Activated CD4-positive, alpha-beta T cell treated with anti-CD3 and anti-CD28 coated beads for 36 hours (primary cell): ENCODE measurements around the gene GATM. TPM values are rescaled to one million over a fixed set of nuclear protein-coding genes. Genes with fewer than 3 reads are reported as not detected.
"Not testable (repeated sequence)": the region's sequence is repeated elsewhere in the genome, so short reads cannot be mapped to it uniquely, and the experiment has no call there.

Source experiments
- ATAC-seq: fragments of 200-7000 bp; cut with Tn5 transposase; one replicate; pipeline ENCODE4 v1.10.0; 2021; ENCODE audit warnings: mild to moderate bottlenecking, moderate library complexity
- CTCF ChIA-PET: fragments of 350-600 bp; sonication (Branson Sonifier 250); formaldehyde crosslinking; loops from one replicate; lab custom pipeline; 2021; ENCODE audit warnings: antibody characterized with exemption; lab: Charles Lee
- POLR2A ChIA-PET: fragments of 350-600 bp; sonication (Branson Sonifier 250); formaldehyde crosslinking; loops from one replicate; lab custom pipeline; 2021; ENCODE audit warnings: antibody characterized with exemption, inconsistent platforms; lab: Charles Lee
- DNase-seq: peaks from one replicate; pipeline ENCODE4 v3.0.0-alpha.2; 2020
- H3K27ac Mint-ChIP-seq: one replicate; pipeline ENCODE4 v1.8.0; 2021; ENCODE audit warnings: mixed read lengths
- H3K27me3 Mint-ChIP-seq: one replicate; pipeline ENCODE4 v1.8.0; 2021; ENCODE audit warnings: mixed read lengths
- H3K36me3 Mint-ChIP-seq: one replicate; pipeline ENCODE4 v1.8.0; 2021; ENCODE audit warnings: low read depth, mixed read lengths
- H3K4me1 Mint-ChIP-seq: one replicate; pipeline ENCODE4 v1.8.0; 2021; ENCODE audit warnings: mixed read lengths
- H3K4me3 Mint-ChIP-seq: one replicate; pipeline ENCODE4 v1.8.0; 2021; ENCODE audit warnings: mild to moderate bottlenecking, moderate library complexity, mixed read lengths
- H3K9me3 Mint-ChIP-seq: one replicate; pipeline ENCODE4 v1.8.0; 2021; ENCODE audit warnings: low read depth, mixed read lengths
- intact Hi-C, 2 experiments: fragments of 100-400 bp; cut with DNase I in 1 of 2; cut with micrococcal nuclease in 1 of 2; formaldehyde crosslinking; loops; one replicate each; pipeline versions ENCODE4 v1.14.2 to v1.15.1; 2022 to 2024; cut with DNase I, micrococcal nuclease
- total RNA-seq, 2 experiments: library from RNA; stranded (reverse); gene quantifications; one replicate each; pipeline ENCODE4 v1.2.3, GENCODE V29; 2021

Gene GATM
- total RNA-seq, 2 experiments from 2014 or later, result 2.5 to 3.4 TPM

GRCh38 chr15:45332694-45333093 is 45.6 kb downstream of the GATM start:
- ATAC-seq, result no peak
- no peak overlapping the region for H3K4me3 Mint-ChIP-seq
- intact Hi-C loops, result no loop called here
- ChIA-PET POLR2A (no interaction called here), CTCF (interaction anchor here (1.0 kb wide), 1 partner anchor 110 kb away, joined by 3 read pairs; no protein-coding TSS in a partner anchor)
- no peaks in the 10 kb centered on the region for H3K9me3 Mint-ChIP-seq
- H3K36me3 Mint-ChIP-seq, result no peaks in the 10 kb centered on the region
- no peaks in the 10 kb centered on the region for H3K27me3 Mint-ChIP-seq
- H3K27ac Mint-ChIP-seq, result no peak overlapping the region
- DNase-seq, result no peak
- peaks cover 2% of the 10 kb centered on the region for H3K4me1 Mint-ChIP-seq

DNA sequence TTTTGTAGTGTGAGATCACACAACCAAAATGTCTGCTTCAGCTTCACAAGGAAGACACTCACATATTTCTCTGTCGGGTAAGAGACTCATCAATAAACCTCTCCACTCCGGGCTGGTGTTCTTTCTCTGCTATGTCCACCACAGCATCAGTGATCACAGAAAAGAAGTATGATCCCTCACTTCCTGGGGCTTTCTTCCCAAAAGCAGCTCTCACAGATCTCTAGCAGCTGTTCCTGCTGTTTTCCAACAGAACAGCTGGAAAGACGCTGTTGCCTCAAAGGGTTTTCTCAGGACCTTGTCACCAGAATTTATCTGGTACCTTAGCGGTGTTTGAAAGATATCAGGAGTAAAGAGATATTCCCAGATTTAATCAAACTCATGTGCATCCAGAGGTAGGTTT is 46.4 kb downstream of the GATM start:
- Mint-ChIP-seq H3K4me1 (peaks cover 2% of the 10 kb centered on the region), H3K36me3 (no peaks in the 10 kb centered on the region), H3K27me3 (peaks cover 3% of the 10 kb centered on the region), H3K27ac (no peak overlapping the region), H3K4me3 (no peak overlapping the region), H3K9me3 (no peaks in the 10 kb centered on the region)
- intact Hi-C loops, result no loop called here
- no peak for DNase-seq
- ChIA-PET POLR2A (no interaction called here), CTCF (no interaction called here)
- ATAC-seq, result no peak

DNA sequence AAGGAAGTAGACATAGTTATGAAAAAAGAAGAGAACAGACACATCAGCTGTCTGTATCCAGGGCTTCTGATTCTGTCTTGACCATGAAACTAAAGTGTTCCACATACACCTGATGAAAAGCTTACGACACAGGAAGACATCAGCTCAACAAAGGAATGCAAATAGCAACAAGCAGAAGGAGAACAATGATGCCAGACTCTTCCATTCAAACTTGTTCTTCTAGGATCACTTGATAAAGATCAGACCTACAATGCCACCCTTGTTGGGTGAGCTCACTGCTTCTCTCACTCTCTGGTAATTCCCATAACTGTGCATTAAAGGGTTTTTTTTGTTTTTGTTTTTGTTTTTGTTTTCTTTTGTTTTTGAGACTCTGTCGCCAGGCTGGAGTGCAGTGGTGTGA is 49.7 kb downstream of the GATM start:
- ChIA-PET POLR2A (interaction anchor here (0.7 kb wide), 1 partner anchor 35 kb away, joined by 3 read pairs; no protein-coding TSS in a partner anchor), CTCF (interaction anchor here (0.7 to 2.5 kb wide), 2 partner anchors 10 to 12 kb away, joined by 3 to 8 read pairs; no protein-coding TSS in a partner anchor)
- Mint-ChIP-seq H3K36me3 (no peaks in the 10 kb centered on the region), H3K27ac (no peak overlapping the region), H3K4me3 (no peak overlapping the region), H3K4me1 (no peaks in the 10 kb centered on the region), H3K9me3 (no peaks in the 10 kb centered on the region), H3K27me3 (peaks cover 9% of the 10 kb centered on the region)
- ATAC-seq (no peak), DNase-seq (no peak)
- intact Hi-C loops, result no loop called here

- intact Hi-C loops, result no loop called here
- ChIA-PET POLR2A (no interaction called here), CTCF (no interaction called here)
- Mint-ChIP-seq H3K9me3 (no peaks in the 10 kb centered on the region), H3K27me3 (peaks cover 12% of the 10 kb centered on the region), H3K27ac (no peak overlapping the region), H3K4me1 (no peaks in the 10 kb centered on the region), H3K4me3 (no peak overlapping the region), H3K36me3 (no peaks in the 10 kb centered on the region)
- no peak for DNase-seq
- ATAC-seq, result no peak
Observed at GRCh38 chr15:45326741-45327140, 51.6 kb downstream of the GATM start.

DNA sequence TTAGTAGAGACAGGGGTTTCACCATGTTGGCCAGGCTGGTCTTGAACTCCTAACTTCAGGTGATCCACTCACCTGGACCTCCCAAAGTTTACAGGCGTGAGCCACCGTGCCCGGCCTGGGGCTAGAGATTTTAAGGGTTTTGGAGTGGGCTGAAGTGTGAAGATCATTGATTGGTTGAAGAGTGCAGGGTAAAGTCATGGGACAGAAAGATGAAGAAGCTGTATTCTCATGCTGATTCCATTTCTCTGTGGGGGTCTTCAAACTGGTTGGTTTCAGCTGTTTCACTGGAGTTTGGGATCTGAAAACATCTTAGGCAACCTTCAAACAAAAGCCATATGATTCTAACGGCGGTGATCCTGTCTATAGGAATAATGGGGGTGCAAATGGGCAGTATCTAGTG is 52.1 kb downstream of the GATM start:
- Mint-ChIP-seq H3K4me3 (no peak overlapping the region), H3K27ac (no peak overlapping the region), H3K9me3 (no peaks in the 10 kb centered on the region), H3K4me1 (no peaks in the 10 kb centered on the region), H3K27me3 (peaks cover 12% of the 10 kb centered on the region), H3K36me3 (no peaks in the 10 kb centered on the region)
- ChIA-PET CTCF (no interaction called here), POLR2A (no interaction called here)
- DNase-seq (no peak), ATAC-seq (no peak)
- intact Hi-C loops, result no loop called here

DNA sequence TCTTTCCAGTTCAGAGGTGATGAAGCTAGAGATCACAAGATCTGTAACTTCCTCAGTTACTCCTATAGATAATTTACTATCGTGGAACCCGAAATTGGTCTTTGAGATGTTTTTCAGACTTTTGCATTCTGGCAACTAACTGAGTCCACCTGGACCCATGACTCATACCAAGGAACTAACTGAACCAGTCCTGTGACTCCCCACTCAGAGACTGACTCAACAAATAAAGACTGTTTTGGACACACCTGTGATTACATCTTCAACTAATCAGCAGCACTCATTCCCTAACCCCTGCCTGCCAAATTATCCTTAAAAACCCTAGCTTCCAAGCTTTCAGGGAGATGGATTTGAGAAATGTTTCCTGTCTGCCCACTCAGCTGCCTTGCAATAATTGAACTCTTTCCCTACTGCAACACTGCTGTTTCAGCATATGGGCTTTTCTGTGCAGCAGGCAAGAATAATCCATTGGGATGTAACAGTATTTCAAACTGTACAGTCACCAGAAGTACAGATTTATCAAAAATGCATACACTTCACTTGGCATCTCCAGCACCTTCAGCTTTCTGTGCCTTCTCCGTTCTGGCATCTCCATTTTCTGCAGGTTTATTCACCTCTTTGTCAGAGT is 57.7 kb downstream of the GATM start:
- no peak for ATAC-seq

GRCh38 chr15:45319472-45320214 is 58.7 kb downstream of the GATM start:
- no peaks in the 10 kb centered on the region for H3K4me1 Mint-ChIP-seq
- DNase-seq, result no peak
- ChIA-PET POLR2A (no interaction called here), CTCF (interaction anchor here (1.2 to 1.4 kb wide), 3 partner anchors 22 to 201 kb away, joined by 3 to 5 read pairs (median 3); no protein-coding TSS in a partner anchor)
- no peak for ATAC-seq
- H3K4me3 Mint-ChIP-seq, result no peak overlapping the region
- peaks cover 14% of the 10 kb centered on the region for H3K27me3 Mint-ChIP-seq
- H3K27ac Mint-ChIP-seq, result no peak overlapping the region
- intact Hi-C loops, result no loop called here
- H3K36me3 Mint-ChIP-seq, result no peaks in the 10 kb centered on the region
- no peaks in the 10 kb centered on the region for H3K9me3 Mint-ChIP-seq

More for the DNA sequence above, 57.7 kb downstream of the GATM start:
- intact Hi-C loops, result no loop called here
- Mint-ChIP-seq H3K36me3 (no peaks in the 10 kb centered on the region), H3K27ac (no peak overlapping the region), H3K4me3 (no peak overlapping the region), H3K4me1 (no peaks in the 10 kb centered on the region), H3K9me3 (no peaks in the 10 kb centered on the region), H3K27me3 (peaks cover 12% of the 10 kb centered on the region)
- no peak for DNase-seq
- ChIA-PET POLR2A (no interaction called here), CTCF (interaction anchor here (1.2 to 1.4 kb wide), 3 partner anchors 21 to 202 kb away, joined by 3 to 5 read pairs (median 3); no protein-coding TSS in a partner anchor)

DNA sequence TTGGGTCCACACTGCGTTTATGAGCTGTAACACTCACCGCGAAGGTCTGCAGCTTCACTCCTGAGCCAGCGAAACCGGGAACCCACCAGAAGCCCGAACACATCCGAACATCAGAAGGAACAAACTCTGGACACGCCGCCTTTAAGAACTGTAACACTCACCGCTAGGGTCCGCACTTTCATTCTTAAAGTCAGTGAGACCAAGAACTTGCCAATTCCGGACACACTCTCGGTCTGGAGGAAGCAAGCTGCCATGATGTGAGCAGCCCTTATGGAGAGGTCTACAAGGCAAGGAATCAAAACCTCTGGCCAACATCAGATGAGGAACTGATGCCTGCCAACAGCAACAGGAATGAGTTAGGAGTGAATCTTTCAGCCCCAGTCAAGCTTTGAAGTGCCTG is 63.4 kb downstream of the GATM start:
- DNase-seq, result peak; percentile 6
- Mint-ChIP-seq H3K9me3 (no peaks in the 10 kb centered on the region), H3K4me3 (no peak overlapping the region), H3K4me1 (no peaks in the 10 kb centered on the region), H3K27ac (no peak overlapping the region), H3K27me3 (peaks cover 12% of the 10 kb centered on the region), H3K36me3 (no peaks in the 10 kb centered on the region)
- ChIA-PET CTCF (interaction anchor here (0.6 to 1.3 kb wide), 3 partner anchors 10 to 272 kb away, joined by 3 to 5 read pairs (median 3); no protein-coding TSS in a partner anchor), POLR2A (no interaction called here)
- ATAC-seq, result no peak
- intact Hi-C loops, result no loop called here

DNA sequence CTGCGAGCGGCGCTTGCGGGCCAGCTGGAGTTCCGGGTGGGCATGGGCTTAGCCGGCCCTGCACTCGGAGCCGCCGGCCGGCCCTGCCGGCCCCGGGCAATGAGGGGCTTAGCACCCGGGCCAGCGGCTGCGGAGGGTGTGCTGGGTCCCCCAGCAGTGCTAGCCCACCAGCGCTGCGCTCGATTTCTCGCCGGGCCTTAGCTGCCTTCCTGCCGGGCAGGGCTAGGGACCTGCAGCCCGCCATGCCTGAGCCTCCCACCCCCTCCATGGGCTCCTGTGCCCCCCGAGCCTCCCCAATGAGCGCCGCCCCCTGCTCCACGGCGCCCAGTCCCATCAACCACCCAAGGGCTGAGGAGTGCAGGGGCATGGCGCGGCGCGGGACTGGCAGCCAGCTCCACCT is 64.2 kb downstream of the GATM start:
- H3K36me3 Mint-ChIP-seq, intact Hi-C loops, H3K4me1 Mint-ChIP-seq, DNase-seq, H3K4me3 Mint-ChIP-seq, ATAC-seq, H3K9me3 Mint-ChIP-seq, H3K27ac Mint-ChIP-seq, POLR2A ChIA-PET: not testable (repeated sequence)
- H3K27me3 Mint-ChIP-seq, result peaks cover 14% of the 10 kb centered on the region
- CTCF ChIA-PET, result interaction anchor here (0.6 to 1.3 kb wide), 3 partner anchors 11 to 273 kb away, joined by 3 to 5 read pairs (median 3); no protein-coding TSS in a partner anchor

Other genes with a start within 250 kb of the GATM start
- under 1 TPM in 1 of 2 experiments, not detected in 1; 0.19 TPM for gene DUOXA1, start 248.7 kb downstream of the GATM start, total RNA-seq
- gene DUOX1, start 248.6 kb downstream of the GATM start, total RNA-seq, result under 1 TPM; 0.07 to 0.11 TPM
- 10 to 100 TPM; 17.9 to 18.7 TPM for gene SHF, start 190.6 kb downstream of the GATM start, total RNA-seq
- not detected for gene SLC28A2, start 126.3 kb downstream of the GATM start, total RNA-seq
- 1 to 10 TPM; 1.6 to 1.9 TPM for gene SLC30A4, start 144.2 kb upstream of the GATM start, total RNA-seq
- gene BLOC1S6, start 208.8 kb upstream of the GATM start, total RNA-seq, result 10 to 100 TPM; 36.1 to 52.5 TPM